Left lung (tissue), 10 donors: ENCODE data around the gene GPX2. TPM values are rescaled to one million over a fixed set of nuclear protein-coding genes. Genes with fewer than 3 reads are reported as not detected.

Experiments used
- ATAC-seq: fragments of 200-7000 bp; cut with Tn5 transposase; one replicate; pipeline ENCODE4 v1.9.1; 2020; ENCODE audit warnings: moderate library complexity
- DNase-seq, 4 donors: peaks; one replicate each; pipeline ENCODE4 v3.0.0-alpha.2; 2013 to 2020
- H3K27ac ChIP-seq, 2 donors: fragments of 200-600 bp; sonication (generic) in 1 of 2; one replicate each; pipeline versions ENCODE4 v1.5.0 to v1.8.0; 2020 to 2021
- H3K27me3 ChIP-seq, 2 donors: fragments of 200-600 bp; sonication (generic) in 1 of 2; one replicate each; pipeline versions ENCODE4 v1.5.0 to v1.8.0; 2020 to 2021
- H3K36me3 ChIP-seq, 2 donors: fragments of 200-600 bp; sonication (generic) in 1 of 2; one replicate each; pipeline versions ENCODE4 v1.5.0 to v1.8.0; 2020 to 2021
- H3K4me1 ChIP-seq, 2 donors: fragments of 200-600 bp; one replicate each; pipeline ENCODE4 v1.8.0; 2021
- H3K4me3 ChIP-seq, 2 donors: fragments of 200-600 bp; sonication (generic) in 1 of 2; one replicate each; pipeline versions ENCODE4 v1.5.0 to v1.8.0; 2020 to 2021; ENCODE audit warnings: mild to moderate bottlenecking in 1 of 2
- H3K9me3 ChIP-seq, 2 donors: fragments of 200-600 bp; sonication (generic) in 1 of 2; one replicate each; pipeline versions ENCODE4 v1.5.0 to v1.8.0; 2020 to 2021
- CTCF ChIP-seq, 2 donors: fragments of 200-600 bp; sonication (generic) in 1 of 2; IDR thresholded peaks; one replicate each; pipeline versions ENCODE4 v1.5.0 to v1.8.0; 2021; ENCODE audit warnings: antibody characterized with exemption in 2 of 2
- intact Hi-C, 2 donors: fragments of 100-400 bp; cut with DNase I; formaldehyde crosslinking; loops; one replicate each; pipeline versions ENCODE4 v1.11.2 to v1.14.2; 2022
- polyA plus RNA-seq, 6 donors: library from polyadenylated mRNA; unstranded; fragments of 120-200 nt; gene quantifications; one replicate each; pipeline ENCODE4 v1.2.1, GENCODE V29; 2013; ENCODE audit not compliant: insufficient read length in 6 of 6
- total RNA-seq, 2 donors: library from RNA; stranded (reverse); fragmentation: NEBNext Ultra II Directional; extraction: Animal tissue kit (Norgen Biotek cat#: 25700); gene quantifications; one replicate each; pipeline ENCODE4 v1.2.1, GENCODE V29; 2021
- donor health status: DM: no; HTN: yes; CAD: no.
- donor health status: DM: no; HTN: no; CAD: no.

GPX2 gene
- total and polyA plus RNA-seq, 8 donors, result 0.62 to 2.8 (median 0.84) TPM

- Histone ChIP-seq H3K27me3 (peaks cover 0 to 23% of the 10 kb centered on the region in 2 donors), H3K4me1 (peaks cover 0 to 21% of the 10 kb centered on the region in 2 donors), H3K27ac (no peak overlapping the region), H3K9me3 (no peaks in the 10 kb centered on the region), H3K36me3 (no peaks in the 10 kb centered on the region), H3K4me3 (no peak overlapping the region)
- TF ChIP-seq CTCF (IDR thresholded peaks at IDR 0.05), result no peak
- no peak for ATAC-seq
- intact Hi-C loops, result no loop called here
- no peak for DNase-seq
Measured at GRCh38 chr14:64970041-64970440, 27.5 kb upstream of the GPX2 start.

GRCh38 chr14:64968651-64969050 lies 26.1 kb upstream of the GPX2 start:
- no peak overlapping the region for H3K27ac ChIP-seq
- intact Hi-C loops, result no loop called here
- H3K4me3 ChIP-seq, result no peak overlapping the region
- ATAC-seq, result no peak
- peaks cover 0 to 23% of the 10 kb centered on the region in 2 donors for H3K27me3 ChIP-seq
- no peak for DNase-seq
- no peak for TF ChIP-seq CTCF (IDR thresholded peaks at IDR 0.05)
- peaks cover 0 to 21% of the 10 kb centered on the region in 2 donors for H3K4me1 ChIP-seq
- H3K9me3 ChIP-seq, result no peaks in the 10 kb centered on the region
- H3K36me3 ChIP-seq, result no peaks in the 10 kb centered on the region

- Histone ChIP-seq H3K9me3 (no peaks in the 10 kb centered on the region), H3K4me3 (no peak overlapping the region), H3K4me1 (peaks cover 0 to 21% of the 10 kb centered on the region in 2 donors), H3K27ac (no peak overlapping the region), H3K36me3 (no peaks in the 10 kb centered on the region), H3K27me3 (peaks cover 0 to 22% of the 10 kb centered on the region in 2 donors)
- no peak for TF ChIP-seq CTCF (IDR thresholded peaks at IDR 0.05)
- DNase-seq (no peak), ATAC-seq (no peak)
- intact Hi-C loops, result no loop called here
Measured at GRCh38 chr14:64968167-64968566, 25.6 kb upstream of the GPX2 start.

- Histone ChIP-seq H3K27me3 (peaks cover 0 to 12% of the 10 kb centered on the region in 2 donors), H3K9me3 (no peaks in the 10 kb centered on the region), H3K36me3 (no peaks in the 10 kb centered on the region), H3K4me1 (peaks cover 0 to 13% of the 10 kb centered on the region in 2 donors), H3K27ac (no peak overlapping the region), H3K4me3 (no peak overlapping the region)
- DNase-seq (peak in 3 of 4 donors; percentile 28 to 87 (median 68)), ATAC-seq (peak; percentile 87)
- TF ChIP-seq CTCF (IDR thresholded peaks at IDR 0.05), result no peak
- intact Hi-C loops, result no loop called here
Measured at GRCh38 chr14:64966976-64967375, 24.4 kb upstream of the GPX2 start.

GRCh38 chr14:64965356-64966000 lies 22.9 kb upstream of the GPX2 start:
- TF ChIP-seq CTCF (IDR thresholded peaks at IDR 0.05), result no peak
- ATAC-seq, result no peak
- intact Hi-C loops, result no loop called here
- Histone ChIP-seq H3K4me1 (no peaks in the 10 kb centered on the region), H3K4me3 (no peak overlapping the region), H3K36me3 (no peaks in the 10 kb centered on the region), H3K27ac (no peak overlapping the region), H3K27me3 (no peaks in the 10 kb centered on the region), H3K9me3 (no peaks in the 10 kb centered on the region)
- DNase-seq, result no peak
